Measurements from ENCODE around the gene NLRC5.

NLRC5 gene

GRCh38 chr16:57132470-57132869 lies 143.1 kb downstream of the NLRC5 start:
- TF ChIP-seq FOXP2 (optimal IDR thresholded peaks at IDR 0.05; ENCODE audit: borderline replicate concordance, extremely low read depth, extremely low read length, insufficient read depth): no peak
- no peak for TF ChIP-seq TAF1 (IDR thresholded peaks at IDR 0.05; ENCODE audit: borderline replicate concordance, insufficient read depth, low read length)
- no peak for TF ChIP-seq SIN3A (IDR thresholded peaks at IDR 0.05; ENCODE audit: borderline replicate concordance, insufficient read depth, low read length)

- no peak for TF ChIP-seq SIN3A (IDR thresholded peaks at IDR 0.05; ENCODE audit: borderline replicate concordance, insufficient read depth, low read length)
- TF ChIP-seq TAF1 (IDR thresholded peaks at IDR 0.05; ENCODE audit: borderline replicate concordance, insufficient read depth, low read length): no peak
- TF ChIP-seq FOXP2 (optimal IDR thresholded peaks at IDR 0.05; ENCODE audit: borderline replicate concordance, extremely low read depth, extremely low read length, insufficient read depth): no peak
- TF ChIP-seq POLR2AphosphoS5 (IDR thresholded peaks at IDR 0.05; ENCODE audit: low read depth, low read length): no peak
- no peak for TF ChIP-seq REST (IDR thresholded peaks at IDR 0.05; ENCODE audit: insufficient read depth in 1 of 2, low read depth in 2 of 2, low read length in 2 of 2)
These were observed 143.7 kb downstream of the NLRC5 start for GRCh38 chr16:57133031-57133430.
